Osteoblast (primary cell): ENCODE results near the gene ITGAE. TPM values are rescaled to one million over a fixed set of nuclear protein-coding genes. Genes with fewer than 3 reads are reported as not detected.

Experiments
- DNase-seq: peaks from one replicate; pipeline ENCODE4 v3.0.0; 2011; ENCODE audit warnings: low spot score, mixed read lengths; ENCODE audit not compliant: insufficient read length; ENCODE audit errors: missing footprints
- H2AFZ ChIP-seq: 2 replicates; pipeline ENCODE4 v1.6.0; 2011; ENCODE audit warnings: mild to moderate bottlenecking, low read length
- H3K27ac ChIP-seq: 2 replicates; pipeline ENCODE4 v1.5.1; 2011; ENCODE audit warnings: mild to moderate bottlenecking, low read depth, low read length, moderate library complexity
- H3K27me3 ChIP-seq: 2 replicates; pipeline ENCODE4 v1.6.0; 2012; ENCODE audit warnings: mild to moderate bottlenecking, control low read depth, inconsistent platforms, low read length, moderate library complexity; ENCODE audit not compliant: insufficient read depth
- H3K36me3 ChIP-seq: 2 replicates; pipeline ENCODE4 v1.5.1; 2011; ENCODE audit warnings: mild to moderate bottlenecking, low read length, control low read depth, moderate library complexity; ENCODE audit not compliant: insufficient read depth
- H3K4me1 ChIP-seq: 2 replicates; pipeline ENCODE4 v1.5.1; 2011; ENCODE audit warnings: mild to moderate bottlenecking, low read length, control low read depth, moderate library complexity; ENCODE audit not compliant: insufficient read depth
- H3K4me2 ChIP-seq: 2 replicates; pipeline ENCODE4 v1.6.0; 2011; ENCODE audit warnings: mild to moderate bottlenecking, low read length; ENCODE audit not compliant: insufficient read depth
- H3K4me3 ChIP-seq: fragments of 200-600 bp; sonication (generic); 3 replicates; pipeline ENCODE4 v1.5.1; 2012; ENCODE audit warnings: mild to moderate bottlenecking, low read length, inconsistent platforms; ENCODE audit not compliant: insufficient read depth
- H3K79me2 ChIP-seq: 2 replicates; pipeline ENCODE4 v1.6.0; 2012; ENCODE audit warnings: mild to moderate bottlenecking, low read length, control low read depth, inconsistent platforms; ENCODE audit not compliant: insufficient read depth
- H3K9me3 ChIP-seq: 2 replicates; pipeline ENCODE4 v1.5.1; 2011; ENCODE audit warnings: low read depth, low read length, control low read depth
- H4K20me1 ChIP-seq: 2 replicates; pipeline ENCODE4 v1.6.0; 2012; ENCODE audit warnings: mild to moderate bottlenecking, low read length, control low read depth; ENCODE audit not compliant: insufficient read depth
- total RNA-seq: library from RNA; depleted of rRNA; stranded (reverse); fragments of >200 nt; gene quantifications from 2 replicates; pipeline ENCODE4 v1.2.3, GENCODE V29; 2012
- TF ChIP-seq, protein P1 (sequence below): IDR thresholded peaks from 2 replicates; pipeline ENCODE4 v1.5.1; 2011; ENCODE audit warnings: mild to moderate bottlenecking, low read depth, low read length, moderate library complexity; ENCODE audit errors: extremely low read depth

Gene ITGAE
- total RNA-seq: 10.5 and 12.4 TPM in 2 replicates

DNA sequence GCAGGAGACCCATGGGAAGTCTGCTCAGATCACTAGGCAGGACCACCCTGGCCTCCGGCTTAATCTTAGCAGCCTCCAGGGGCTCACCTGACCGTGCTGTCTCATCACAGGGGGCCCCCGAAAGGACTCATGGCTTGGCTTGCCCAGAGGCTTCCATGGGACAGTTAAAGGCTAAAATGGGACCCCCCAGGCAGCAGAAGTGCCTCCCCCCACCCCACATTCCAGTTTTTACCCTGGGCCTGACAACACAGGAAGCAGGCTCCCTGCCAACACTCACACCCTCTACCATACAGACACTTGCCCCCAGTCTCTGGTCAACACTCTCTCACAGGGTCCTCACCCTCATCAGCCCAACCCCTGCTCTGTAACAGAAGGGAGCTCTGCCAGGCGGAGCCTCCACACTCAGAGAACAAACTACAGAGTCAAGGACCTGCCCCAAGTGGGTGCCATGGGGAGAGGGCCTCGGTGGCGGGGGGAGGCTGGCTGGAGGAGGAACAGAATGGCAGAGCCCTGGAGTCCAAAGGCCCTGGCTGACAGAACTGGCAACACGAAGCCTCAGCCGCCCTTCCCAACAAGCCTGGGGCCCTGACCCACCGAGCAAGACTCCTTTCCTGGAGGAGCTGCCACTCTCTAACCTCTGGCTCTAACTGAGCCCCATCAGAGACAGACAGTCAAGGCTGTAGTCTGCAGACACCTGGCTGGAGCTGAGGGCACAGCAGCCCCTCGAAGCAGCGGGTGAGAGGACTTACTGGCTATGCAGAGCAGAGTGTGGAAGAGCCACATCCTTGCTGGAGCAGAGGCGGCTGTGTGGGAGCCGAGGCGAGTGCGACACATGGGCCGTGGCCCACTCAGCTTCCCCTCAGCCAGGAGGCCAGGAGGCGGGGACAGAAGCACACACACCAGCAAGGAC is at the start of gene ITGAE:
ITGAE (minus strand) TSS at position 827 of the 910 bp plus-strand sequence; CDS start at position 783, 44 bp downstream.
- Histone ChIP-seq H3K9me3 (no peaks in the 10 kb centered on the region), H4K20me1 (no peaks in the 10 kb centered on the region), H3K27ac (peak within 1 kb of the TSS; percentile 99), H3K4me1 (peaks cover 58% of the 10 kb centered on the region), H3K36me3 (no peaks in the 10 kb centered on the region), H3K4me2 (peak within 1 kb of the TSS; percentile 55), H2AFZ (no peak within 1 kb of the TSS), H3K4me3 (no peak within 1 kb of the TSS), H3K27me3 (no peaks in the 10 kb centered on the region), H3K79me2 (no peaks in the 10 kb centered on the region)
- TF ChIP-seq, protein P1, sequence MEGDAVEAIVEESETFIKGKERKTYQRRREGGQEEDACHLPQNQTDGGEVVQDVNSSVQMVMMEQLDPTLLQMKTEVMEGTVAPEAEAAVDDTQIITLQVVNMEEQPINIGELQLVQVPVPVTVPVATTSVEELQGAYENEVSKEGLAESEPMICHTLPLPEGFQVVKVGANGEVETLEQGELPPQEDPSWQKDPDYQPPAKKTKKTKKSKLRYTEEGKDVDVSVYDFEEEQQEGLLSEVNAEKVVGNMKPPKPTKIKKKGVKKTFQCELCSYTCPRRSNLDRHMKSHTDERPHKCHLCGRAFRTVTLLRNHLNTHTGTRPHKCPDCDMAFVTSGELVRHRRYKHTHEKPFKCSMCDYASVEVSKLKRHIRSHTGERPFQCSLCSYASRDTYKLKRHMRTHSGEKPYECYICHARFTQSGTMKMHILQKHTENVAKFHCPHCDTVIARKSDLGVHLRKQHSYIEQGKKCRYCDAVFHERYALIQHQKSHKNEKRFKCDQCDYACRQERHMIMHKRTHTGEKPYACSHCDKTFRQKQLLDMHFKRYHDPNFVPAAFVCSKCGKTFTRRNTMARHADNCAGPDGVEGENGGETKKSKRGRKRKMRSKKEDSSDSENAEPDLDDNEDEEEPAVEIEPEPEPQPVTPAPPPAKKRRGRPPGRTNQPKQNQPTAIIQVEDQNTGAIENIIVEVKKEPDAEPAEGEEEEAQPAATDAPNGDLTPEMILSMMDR: no peak
- no peak for DNase-seq

- H3K27ac ChIP-seq: no peak overlapping the region
- no peak overlapping the region for H3K4me2 ChIP-seq
- TF ChIP-seq, protein P1: no peak
Measured at GRCh38 chr17:3848229-3848835, 47.3 kb upstream of the ITGAE start.

GRCh38 chr17:3847165-3847670 is 46.2 kb upstream of the ITGAE start:
- H4K20me1 ChIP-seq: peaks cover 20% of the 10 kb centered on the region

More at GRCh38 chr17:3848229-3848835, 47.3 kb upstream of the ITGAE start:
- H2AFZ ChIP-seq: no peak overlapping the region
- no peak overlapping the region for H3K4me3 ChIP-seq
- H3K27me3 ChIP-seq: no peaks in the 10 kb centered on the region
- peak; percentile 21 for DNase-seq
- peaks cover 5% of the 10 kb centered on the region for H3K4me1 ChIP-seq
- peaks cover 10% of the 10 kb centered on the region for H3K36me3 ChIP-seq
- no peaks in the 10 kb centered on the region for H3K9me3 ChIP-seq
- H3K79me2 ChIP-seq: peaks cover 27% of the 10 kb centered on the region
- peaks cover 18% of the 10 kb centered on the region for H4K20me1 ChIP-seq

More at GRCh38 chr17:3847165-3847670, 46.2 kb upstream of the ITGAE start:
- Histone ChIP-seq H3K4me1 (peaks cover 5% of the 10 kb centered on the region), H3K36me3 (peaks cover 18% of the 10 kb centered on the region), H3K79me2 (peaks cover 38% of the 10 kb centered on the region), H3K4me3 (no peak overlapping the region), H3K27ac (no peak overlapping the region), H2AFZ (no peak overlapping the region), H3K4me2 (no peak overlapping the region), H3K27me3 (no peaks in the 10 kb centered on the region), H3K9me3 (no peaks in the 10 kb centered on the region)
- peak; percentile 44 for DNase-seq
- TF ChIP-seq, protein P1: no peak
